IMR-90 (cell line): ENCODE measurements around the gene ADSS1. TPM values are rescaled to one million over a fixed set of nuclear protein-coding genes. Genes with fewer than 3 reads are reported as not detected.

Source experiments
- ATAC-seq: fragments of 200-7000 bp; cut with Tn5 transposase; 2 replicates; pipeline ENCODE4 v1.9.1; 2020; ENCODE audit warnings: low read depth, mild to moderate bottlenecking, moderate library complexity
- BruUV-seq: library from RNA; stranded (reverse); fragments of 400-500 nt; replicated peaks from 2 replicates; lab custom pipeline; 2021; lab: Mats Ljungman, UMichigan
- CTCF ChIA-PET: fragments of 300-600 bp; formaldehyde crosslinking; extraction: SDS; loops from one replicate; lab custom pipeline; 2021; ENCODE audit warnings: antibody characterized with exemption; lab: Yijun Ruan, JAX
- POLR2A ChIA-PET: fragments of 300-600 bp; sonication (Branson Sonifier 250); formaldehyde crosslinking; loops from one replicate; lab custom pipeline; 2022; ENCODE audit warnings: antibody characterized with exemption; ENCODE audit not compliant: unreplicated experiment; lab: Charles Lee
- DNase-seq: peaks from one replicate; pipeline ENCODE4 v3.0.0; 2013
- H2AFZ ChIP-seq: replicated peaks from 2 replicates; pipeline ENCODE3; 2013; ENCODE audit warnings: low read length, mild to moderate bottlenecking; ENCODE audit not compliant: poor library complexity
- H2AK5ac ChIP-seq: 2 replicates; pipeline ENCODE4 v1.6.1; 2013; ENCODE audit warnings: low read depth, low read length, inconsistent platforms
- H2AK9ac ChIP-seq: replicated peaks from 2 replicates; pipeline ENCODE3; 2013; ENCODE audit warnings: mild to moderate bottlenecking, low read depth, low read length, moderate library complexity; ENCODE audit not compliant: poor library complexity
- H2BK120ac ChIP-seq: 2 replicates; pipeline ENCODE4 v1.6.1; 2013; ENCODE audit warnings: low read depth, low read length, inconsistent platforms
- H2BK15ac ChIP-seq: 3 replicates; pipeline ENCODE4 v1.6.1; 2013; ENCODE audit warnings: low read depth, low read length, inconsistent platforms
- H2BK20ac ChIP-seq: 2 replicates; pipeline ENCODE4 v1.6.1; 2013; ENCODE audit warnings: low read depth, mild to moderate bottlenecking, inconsistent platforms, low read length, moderate library complexity
- H2BK5ac ChIP-seq: 2 replicates; pipeline ENCODE4 v1.6.1; 2013; ENCODE audit warnings: mild to moderate bottlenecking, low read depth, low read length, inconsistent platforms; ENCODE audit not compliant: poor library complexity, severe bottlenecking
- H3K14ac ChIP-seq: replicated peaks from 2 replicates; pipeline ENCODE4 v1.6.1; 2013; ENCODE audit warnings: low read depth, low read length, inconsistent platforms
- H3K18ac ChIP-seq: 2 replicates; pipeline ENCODE4 v1.6.1; 2013; ENCODE audit warnings: low read depth, low read length, control low read depth
- H3K23ac ChIP-seq: 2 replicates; pipeline ENCODE4 v1.6.1; 2013; ENCODE audit warnings: low read depth, low read length, inconsistent platforms
- H3K27ac ChIP-seq: 2 replicates; pipeline ENCODE4 v1.5.1; 2013; ENCODE audit warnings: mild to moderate bottlenecking, control low read depth, low read length; ENCODE audit not compliant: insufficient read depth
- H3K27me3 ChIP-seq: 2 replicates; pipeline ENCODE4 v1.6.1; 2013; ENCODE audit warnings: low read length; ENCODE audit not compliant: control insufficient read depth, insufficient read depth
- H3K36me3 ChIP-seq: 2 replicates; pipeline ENCODE4 v1.6.1; 2013; ENCODE audit warnings: low read length, mixed read lengths; ENCODE audit not compliant: control insufficient read depth, insufficient read depth
- H3K4ac ChIP-seq: 2 replicates; pipeline ENCODE4 v1.6.1; 2013; ENCODE audit warnings: low read depth, low read length, inconsistent platforms
- H3K4me1 ChIP-seq: 2 replicates; pipeline ENCODE4 v1.6.1; 2013; ENCODE audit warnings: low read length, mixed read lengths; ENCODE audit not compliant: control insufficient read depth, insufficient read depth
- H3K4me2 ChIP-seq: 2 replicates; pipeline ENCODE4 v1.6.1; 2013; ENCODE audit warnings: low read depth, mild to moderate bottlenecking, control low read depth, low read length, moderate library complexity
- H3K4me3 ChIP-seq: 2 replicates; pipeline ENCODE4 v1.5.1; 2013; ENCODE audit warnings: low read depth, mild to moderate bottlenecking, control low read depth, low read length, moderate library complexity; ENCODE audit not compliant: insufficient read depth
- H3K56ac ChIP-seq: 2 replicates; pipeline ENCODE4 v1.6.1; 2013; ENCODE audit warnings: low read length, inconsistent platforms; ENCODE audit not compliant: insufficient read depth; ENCODE audit errors: extremely low read depth
- H3K79me1 ChIP-seq, 2 experiments: 2 replicates each; pipeline ENCODE4 v1.6.1; 2013; ENCODE audit warnings: low read length in 2 of 2, inconsistent platforms in 1 of 2, low read depth in 1 of 2
- H3K9ac ChIP-seq: 2 replicates; pipeline ENCODE4 v1.6.1; 2013; ENCODE audit warnings: low read depth, low read length, control low read depth
- H3K9me1 ChIP-seq: 2 replicates; pipeline ENCODE4 v1.6.1; 2013; ENCODE audit warnings: low read length, inconsistent platforms; ENCODE audit not compliant: insufficient read depth
- H3K9me3 ChIP-seq: 2 replicates; pipeline ENCODE4 v1.6.1; 2013; ENCODE audit warnings: low read length; ENCODE audit not compliant: control insufficient read depth, insufficient read depth
- H4K20me1 ChIP-seq: 2 replicates; pipeline ENCODE4 v1.6.1; 2013; ENCODE audit warnings: low read length, inconsistent platforms; ENCODE audit not compliant: insufficient read depth
- H4K5ac ChIP-seq: 2 replicates; pipeline ENCODE4 v1.6.1; 2013; ENCODE audit warnings: mild to moderate bottlenecking, low read depth, low read length, control low read depth
- H4K8ac ChIP-seq, 2 experiments: 2 replicates each; pipeline ENCODE4 v1.6.1; 2013; ENCODE audit warnings: low read depth in 2 of 2, low read length in 2 of 2, control low read depth in 1 of 2, inconsistent platforms in 1 of 2
- H4K91ac ChIP-seq: 2 replicates; pipeline ENCODE4 v1.6.1; 2013; ENCODE audit warnings: low read depth, low read length, inconsistent platforms; ENCODE audit not compliant: insufficient read depth
- BHLHE40 ChIP-seq: fragments of 150-350 bp; IDR thresholded peaks from 2 replicates; pipeline ENCODE4 v1.6.1; 2016; ENCODE audit warnings: mild to moderate bottlenecking, low read depth, low read length
- RAD21 ChIP-seq: IDR thresholded peaks from 2 replicates; pipeline ENCODE4 v1.6.1; 2012; ENCODE audit warnings: low read length, improper control_type of control experiment
- RCOR1 ChIP-seq: IDR thresholded peaks from 2 replicates; pipeline ENCODE4 v1.6.1; 2012; ENCODE audit warnings: mild to moderate bottlenecking, low read length, improper control_type of control experiment; ENCODE audit not compliant: insufficient replicate concordance
- SMC3 ChIP-seq: fragments of 150-350 bp; IDR thresholded peaks from 2 replicates; pipeline ENCODE4 v1.6.1; 2016; ENCODE audit warnings: low read depth, mild to moderate bottlenecking, antibody characterized with exemption, low read length, moderate library complexity
- WGBS, 2 experiments: methylation state at CpG; one replicate each; pipeline versions ENCODE4 v1.1.5 to v1.1.7; 2013; ENCODE audit warnings: missing lambda C conversion rate in 2 of 2; ENCODE audit not compliant: insufficient read length in 1 of 2; ENCODE audit errors: extremely low coverage in 2 of 2; 5-methylcytosine and 5-hydroxymethylcytosine counted together
- dilution Hi-C: fragments of 300-500 bp; cut with HindIII; formaldehyde crosslinking; loops from one replicate; pipeline ENCODE4 v1.14.3; 2018; ENCODE audit warnings: low sequenced_read_pairs; ENCODE audit not compliant: unreplicated experiment
- in situ Hi-C: fragments of 300-500 bp; cut with MboI; formaldehyde crosslinking; loops from 3 replicates; pipeline ENCODE4 v1.14.3; 2019; ENCODE audit warnings: low sequenced_read_pairs, inconsistent platforms, mixed read lengths
- intact Hi-C: fragments of 100-400 bp; cut with micrococcal nuclease; formaldehyde crosslinking; loops from 2 replicates; pipeline ENCODE4 v1.10.0; 2022
- polyA plus RNA-seq, 3 experiments: library from polyadenylated mRNA; depleted of rRNA; stranded (reverse); fragments of >200 nt; gene quantifications; 2 replicates each; pipeline ENCODE4 v1.2.3, GENCODE V29; 2012; ENCODE audit warnings: low replicate concordance in 1 of 3
- total RNA-seq: library from RNA; depleted of rRNA; stranded (reverse); fragments of >200 nt; gene quantifications from 2 replicates; pipeline ENCODE4 v1.2.3, GENCODE V29; 2012

ADSS1 gene
- total and polyA plus RNA-seq, 2 of the 4 experiments (the other 2 are of a cell fraction) = 1.8 to 5.2 TPM

DNA sequence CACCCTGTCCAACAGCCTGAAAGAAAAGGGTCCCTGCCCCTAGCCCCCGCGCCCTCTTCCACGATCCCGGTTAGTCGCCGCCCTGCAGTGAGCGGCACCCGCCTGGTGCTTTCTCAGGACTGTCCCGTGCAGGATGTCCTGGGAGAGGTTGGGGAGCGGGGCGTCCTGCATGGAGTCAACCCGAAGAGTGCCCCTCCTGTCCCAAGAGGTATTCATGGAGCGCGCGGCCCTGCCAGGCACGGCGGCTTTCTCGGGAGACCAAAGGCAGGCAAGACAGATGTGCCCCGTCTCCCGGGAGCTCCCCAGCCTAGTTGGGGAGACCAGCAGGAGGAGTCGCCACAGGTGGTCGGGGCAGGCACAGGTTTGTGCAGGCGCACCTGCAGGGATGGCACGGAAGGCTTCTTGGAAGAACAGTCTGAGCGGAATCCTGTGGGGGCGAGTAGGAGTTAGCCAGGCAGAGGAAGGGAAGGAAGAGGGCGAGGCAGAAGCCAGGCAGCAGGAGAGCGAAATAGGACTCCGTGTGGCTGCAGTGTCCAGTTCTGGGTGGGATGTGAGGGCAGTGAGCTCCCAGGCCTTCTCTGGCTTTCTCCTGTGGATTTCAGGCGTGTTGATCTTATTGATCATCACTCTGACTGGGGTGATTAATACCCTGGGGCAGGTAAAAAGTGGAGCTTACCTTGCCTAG lies 29.6 kb downstream of the ADSS1 start:
- ATAC-seq (no peak), DNase-seq (no peak)
- no peak for TF ChIP-seq SMC3
- TF ChIP-seq BHLHE40 = no peak
- no peak for TF ChIP-seq RAD21
- no peak for TF ChIP-seq RCOR1
- H2BK120ac ChIP-seq = no peak overlapping the region
- peak overlapping the region; percentile 88 for H3K4me3 ChIP-seq
- peak overlapping the region; percentile 69 for H3K4ac ChIP-seq
- intact Hi-C loops = no loop called here
- H3K9me1 ChIP-seq = peaks cover 11% of the 10 kb centered on the region
- dilution Hi-C loops = no loop called here
- peak overlapping the region; percentile 69 for H2BK5ac ChIP-seq
- BruUV-seq = no TSS peak
- ChIA-PET CTCF (interaction anchor here (1.0 kb wide), 1 partner anchor 17 kb away, joined by 5 read pairs; no protein-coding TSS in a partner anchor), POLR2A (no interaction called here)
- no peaks in the 10 kb centered on the region for H3K27me3 ChIP-seq
- peak overlapping the region; percentile 64 for H2AK5ac ChIP-seq
- peak overlapping the region; percentile 28; the same call in 1 of the 2 replicates for H4K5ac ChIP-seq
- peak overlapping the region; percentile 60; the same call in 1 of the 2 replicates for H3K23ac ChIP-seq
- H3K18ac ChIP-seq = no peak overlapping the region
- 0 out of 2 replicates have a peak overlapping the region, but pooled peaks have one; percentile 64 for H3K14ac ChIP-seq
- H3K79me1 ChIP-seq = peaks cover 8 to 50% of the 10 kb centered on the region in 2 experiments; a peak in 2 of 4 replicates
- peaks cover 22% of the 10 kb centered on the region for H3K4me1 ChIP-seq
- peak overlapping the region; percentile 91 for H2AFZ ChIP-seq
- H3K36me3 ChIP-seq = peaks cover 26% of the 10 kb centered on the region
- no peak overlapping the region; the same call in 1 of the 2 replicates for H3K56ac ChIP-seq
- H3K27ac ChIP-seq = peak overlapping the region; percentile 85
- H4K20me1 ChIP-seq = peaks cover 41% of the 10 kb centered on the region
- peak overlapping the region; percentile 96 for H3K4me2 ChIP-seq
- H2AK9ac ChIP-seq = peak overlapping the region; percentile 92
- H2BK20ac ChIP-seq = no peak overlapping the region
- 5% methylated on average over 19 of the region's 30 CpGs; no CpG with 5 or more reads in 1 of the 2 experiments for WGBS, 2 experiments
- peak overlapping the region; percentile 87 for H3K9ac ChIP-seq
- H4K91ac ChIP-seq = no peak overlapping the region
- no peak overlapping the region for H2BK15ac ChIP-seq
- H4K8ac ChIP-seq = peak overlapping the region; percentile 3 to 77; a peak in 1 of 4 replicates
- in situ Hi-C loops = no loop called here
- no peaks in the 10 kb centered on the region for H3K9me3 ChIP-seq
